GM19035 (cell line): ENCODE results near the gene SELENOM.
"Not testable (repeated sequence)": the region's sequence is repeated elsewhere in the genome, so short reads cannot be mapped to it uniquely, and the experiment has no call there.

Source experiments
- ATAC-seq: cut with Tn5 transposase; IDR thresholded peaks from one replicate; pipeline ENCODE4 v1.9.1; 2021; ENCODE audit not compliant: unreplicated experiment

SELENOM gene

DNA sequence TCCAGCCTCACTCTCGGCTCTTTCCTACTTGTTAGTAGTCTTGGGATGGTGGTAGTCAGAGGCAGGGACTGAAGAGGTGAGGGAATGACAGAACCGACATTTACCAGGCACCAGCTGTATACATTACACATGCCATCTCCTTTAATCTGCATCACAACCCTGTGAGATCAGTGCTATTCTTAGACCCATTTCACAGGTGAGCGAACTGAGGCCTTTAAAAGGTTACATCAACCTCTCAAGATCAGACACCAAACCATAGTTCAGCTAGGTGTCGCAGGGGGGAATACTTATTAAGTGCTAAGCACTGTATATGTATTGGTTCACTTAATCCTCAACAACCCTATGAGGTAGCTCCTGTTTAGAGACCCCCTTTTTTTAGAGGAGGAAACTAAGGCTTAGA lies 27.3 kb upstream of the SELENOM start:
- no peak for ATAC-seq

DNA sequence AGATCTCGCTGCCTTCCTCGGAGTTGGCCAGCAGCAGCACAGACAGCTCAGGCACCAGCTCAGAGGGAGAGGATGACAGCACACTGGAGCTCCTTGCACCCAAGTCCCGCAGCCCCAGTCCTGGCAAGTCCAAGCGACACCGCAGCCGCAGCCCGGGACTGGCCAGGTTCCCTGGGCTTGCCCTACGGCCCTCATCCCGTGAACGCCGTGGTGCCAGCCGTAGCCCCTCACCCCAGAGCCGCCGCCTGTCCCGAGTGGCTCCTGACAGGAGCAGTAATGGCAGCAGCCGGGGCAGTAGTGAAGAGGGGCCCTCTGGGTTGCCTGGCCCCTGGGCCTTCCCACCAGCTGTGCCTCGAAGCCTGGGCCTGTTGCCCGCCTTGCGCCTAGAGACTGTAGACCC lies 26.5 kb upstream of the SELENOM start:
- ATAC-seq, result no peak

DNA sequence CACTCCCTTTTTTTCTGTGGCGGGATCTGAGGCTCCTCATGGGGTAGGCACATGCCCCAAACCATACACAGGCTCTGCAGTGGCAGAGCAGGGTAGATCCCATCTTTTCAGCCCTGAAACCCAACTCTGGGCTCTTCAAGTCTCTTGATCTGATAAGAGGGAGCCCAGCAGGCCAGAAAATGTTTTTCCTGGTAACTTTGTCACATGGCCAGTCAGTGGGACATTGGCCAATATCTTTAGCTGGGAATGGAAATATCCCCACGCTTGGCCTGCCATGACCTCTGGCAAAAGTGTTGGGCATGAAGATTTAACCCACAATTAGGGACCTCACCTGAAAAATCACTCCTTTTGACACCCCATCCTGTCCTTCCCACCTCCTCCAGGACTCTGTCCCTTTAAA lies 23.5 kb upstream of the SELENOM start:
- no peak for ATAC-seq

DNA sequence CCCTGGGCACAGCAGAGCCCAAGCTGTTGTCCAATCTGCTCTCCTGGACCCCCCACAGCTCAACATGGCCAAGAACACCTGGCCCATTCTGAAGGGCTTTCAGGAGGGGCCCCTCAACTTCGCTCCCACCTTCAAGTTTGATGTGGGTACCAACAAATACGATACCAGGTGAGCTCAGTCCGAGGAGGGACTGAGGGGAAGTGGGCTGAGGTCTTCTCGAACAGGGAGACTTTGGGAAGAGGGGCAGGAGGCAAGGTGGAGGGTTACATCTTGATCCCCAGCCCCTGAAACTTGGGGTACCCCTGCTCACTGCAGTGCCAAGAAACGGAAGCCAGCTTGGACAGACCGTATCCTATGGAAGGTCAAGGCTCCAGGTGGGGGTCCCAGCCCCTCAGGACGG lies 20.8 kb upstream of the SELENOM start:
- no peak for ATAC-seq

DNA sequence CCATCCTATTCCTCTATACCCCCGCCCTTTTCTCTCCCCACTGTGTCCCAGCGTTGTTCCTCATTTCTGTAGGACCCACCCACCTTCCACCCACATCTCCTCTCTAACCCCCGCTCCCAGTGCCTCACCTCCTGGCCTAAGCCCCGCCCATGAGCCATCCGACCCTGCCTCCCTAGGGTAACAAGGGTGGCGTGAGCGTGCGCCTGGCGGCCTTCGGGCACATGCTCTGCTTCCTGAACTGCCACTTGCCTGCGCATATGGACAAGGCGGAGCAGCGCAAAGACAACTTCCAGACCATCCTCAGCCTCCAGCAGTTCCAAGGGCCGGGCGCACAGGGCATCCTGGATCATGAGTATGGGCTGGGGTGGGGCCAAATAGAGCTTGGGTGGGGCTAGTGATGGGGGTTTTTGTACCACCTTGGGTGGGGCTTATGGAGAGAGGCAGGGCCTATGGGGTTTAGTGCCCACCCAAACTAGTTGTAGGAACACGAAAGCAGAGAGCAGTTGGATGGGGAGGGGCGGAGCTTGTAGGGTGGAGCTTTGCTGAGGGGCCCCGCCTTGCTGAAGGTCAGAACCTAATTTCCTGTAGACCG lies 19.9 kb upstream of the SELENOM start:
- no peak for ATAC-seq

DNA sequence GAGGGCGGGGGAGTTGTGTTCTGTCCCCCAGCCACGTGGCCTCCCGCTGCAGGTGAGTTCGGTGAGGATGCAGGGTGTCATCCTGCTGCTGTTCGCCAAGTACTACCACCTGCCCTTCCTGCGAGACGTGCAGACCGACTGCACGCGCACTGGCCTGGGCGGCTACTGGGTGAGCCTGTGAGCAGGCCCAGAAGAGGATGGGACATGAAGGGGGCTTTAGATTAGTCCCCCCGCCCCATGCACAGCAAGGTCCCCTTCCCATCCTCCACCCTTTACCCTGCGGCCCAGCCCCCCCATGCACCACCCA lies 19.5 kb upstream of the SELENOM start:
- ATAC-seq, result no peak

DNA sequence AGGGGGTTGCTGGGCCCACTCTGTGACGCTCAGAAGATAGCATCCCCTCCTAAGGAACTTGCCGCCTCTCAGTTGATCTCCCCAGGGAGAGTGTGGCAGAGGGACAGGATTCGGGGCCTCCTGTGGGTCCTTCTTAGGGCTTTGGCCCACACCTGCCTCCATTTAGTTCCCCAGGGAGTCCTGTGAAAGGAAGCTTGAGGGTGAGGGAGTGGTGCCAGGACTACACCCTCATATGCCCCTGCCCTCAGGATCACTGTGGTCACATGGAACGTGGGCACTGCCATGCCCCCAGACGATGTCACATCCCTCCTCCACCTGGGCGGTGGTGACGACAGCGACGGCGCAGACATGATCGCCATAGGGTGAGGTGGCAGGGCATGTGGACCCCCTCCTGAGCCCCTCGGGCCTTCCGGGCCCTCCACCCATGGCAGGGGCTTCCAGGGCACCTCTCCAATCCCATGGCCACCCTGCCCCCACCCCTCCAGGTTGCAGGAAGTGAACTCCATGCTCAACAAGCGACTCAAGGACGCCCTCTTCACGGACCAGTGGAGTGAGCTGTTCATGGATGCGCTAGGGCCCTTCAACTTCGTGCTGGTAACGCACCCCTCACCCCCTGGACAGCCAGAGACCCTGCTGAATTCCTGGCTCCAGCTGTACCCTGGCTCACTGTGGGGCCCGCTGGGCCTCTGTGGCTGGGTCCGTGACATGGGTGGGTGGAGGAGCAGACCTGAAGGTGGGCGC lies 18.9 kb upstream of the SELENOM start:
- no peak for ATAC-seq

DNA sequence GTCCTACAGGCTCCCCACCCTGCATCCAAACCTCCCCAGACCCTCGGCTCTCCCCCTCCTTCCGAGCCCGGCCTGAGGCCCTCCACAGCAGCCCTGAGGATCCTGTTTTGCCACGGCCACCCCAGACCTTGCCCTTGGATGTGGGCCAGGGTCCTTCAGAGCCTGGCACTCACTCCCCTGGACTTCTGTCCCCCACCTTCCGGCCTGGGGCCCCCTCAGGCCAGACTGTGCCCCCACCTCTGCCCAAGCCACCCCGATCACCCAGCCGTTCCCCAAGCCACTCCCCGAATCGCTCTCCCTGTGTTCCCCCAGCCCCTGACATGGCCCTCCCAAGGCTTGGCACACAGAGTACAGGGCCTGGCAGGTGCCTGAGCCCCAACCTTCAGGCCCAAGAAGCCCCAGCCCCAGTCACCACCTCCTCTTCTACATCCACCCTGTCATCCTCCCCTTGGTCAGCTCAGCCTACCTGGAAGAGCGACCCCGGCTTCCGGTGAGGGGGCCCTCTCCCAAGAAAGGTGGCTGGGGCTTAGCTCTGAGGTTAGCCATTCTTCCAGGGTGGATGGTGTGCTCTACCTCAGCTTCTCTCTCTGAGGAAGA lies 18.3 kb upstream of the SELENOM start:
- ATAC-seq, result no peak

DNA sequence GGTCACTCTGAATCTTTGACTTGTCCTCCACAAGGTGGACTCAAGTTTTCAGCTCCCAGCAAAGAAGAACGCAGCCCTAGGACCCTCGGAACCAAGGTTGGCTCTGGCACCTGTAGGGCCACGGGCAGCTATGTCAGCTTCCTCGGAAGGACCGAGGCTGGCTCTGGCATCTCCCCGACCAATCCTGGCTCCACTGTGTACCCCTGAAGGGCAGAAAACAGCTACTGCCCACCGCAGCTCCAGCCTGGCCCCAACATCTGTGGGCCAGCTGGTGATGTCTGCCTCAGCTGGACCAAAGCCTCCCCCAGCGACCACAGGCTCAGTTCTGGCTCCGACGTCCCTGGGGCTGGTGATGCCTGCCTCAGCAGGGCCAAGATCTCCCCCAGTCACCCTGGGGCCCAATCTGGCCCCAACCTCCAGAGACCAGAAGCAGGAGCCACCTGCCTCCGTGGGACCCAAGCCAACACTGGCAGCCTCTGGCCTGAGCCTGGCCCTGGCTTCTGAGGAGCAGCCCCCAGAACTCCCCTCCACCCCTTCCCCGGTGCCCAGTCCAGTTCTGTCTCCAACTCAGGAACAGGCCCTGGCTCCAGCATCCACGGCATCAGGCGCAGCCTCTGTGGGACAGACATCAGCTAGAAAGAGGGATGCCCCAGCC lies 17.6 kb upstream of the SELENOM start:
- no peak for ATAC-seq

DNA sequence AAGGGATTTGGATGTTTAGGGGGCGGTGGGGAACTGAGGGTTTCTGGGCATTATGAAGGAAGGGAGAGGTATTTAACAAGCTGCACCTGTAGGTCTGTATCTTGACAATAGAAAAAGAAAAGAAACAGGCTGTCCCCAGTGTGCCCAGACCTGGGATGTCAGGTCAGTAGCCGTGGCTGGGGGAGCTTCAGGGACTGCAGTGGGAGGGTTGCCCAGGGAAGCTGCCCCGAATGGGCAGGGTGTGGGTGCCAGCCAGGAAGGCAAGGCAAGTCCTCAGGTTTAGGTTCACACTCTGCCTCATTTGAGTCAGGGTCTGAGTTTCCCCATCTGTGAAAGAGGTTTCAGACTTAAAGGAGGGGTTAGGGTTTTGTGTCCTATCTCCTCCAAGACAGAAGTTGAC lies 16.9 kb upstream of the SELENOM start:
- no peak for ATAC-seq

DNA sequence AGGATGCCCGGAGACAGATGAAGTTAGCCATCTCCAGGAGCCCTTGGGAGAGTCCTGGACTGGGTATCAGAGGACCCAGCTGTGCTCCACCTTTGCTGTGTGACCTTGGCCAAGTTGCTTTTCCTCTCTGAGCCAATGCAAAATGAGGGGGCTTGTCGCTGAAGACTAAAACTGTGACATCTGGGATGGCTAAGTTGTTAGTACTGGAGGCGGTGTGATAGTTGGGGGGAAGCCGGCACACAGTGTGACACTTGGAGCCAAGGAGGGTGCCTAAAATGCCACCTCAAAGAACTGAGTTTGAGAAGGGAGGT lies 15.9 kb upstream of the SELENOM start:
- no peak for ATAC-seq

DNA sequence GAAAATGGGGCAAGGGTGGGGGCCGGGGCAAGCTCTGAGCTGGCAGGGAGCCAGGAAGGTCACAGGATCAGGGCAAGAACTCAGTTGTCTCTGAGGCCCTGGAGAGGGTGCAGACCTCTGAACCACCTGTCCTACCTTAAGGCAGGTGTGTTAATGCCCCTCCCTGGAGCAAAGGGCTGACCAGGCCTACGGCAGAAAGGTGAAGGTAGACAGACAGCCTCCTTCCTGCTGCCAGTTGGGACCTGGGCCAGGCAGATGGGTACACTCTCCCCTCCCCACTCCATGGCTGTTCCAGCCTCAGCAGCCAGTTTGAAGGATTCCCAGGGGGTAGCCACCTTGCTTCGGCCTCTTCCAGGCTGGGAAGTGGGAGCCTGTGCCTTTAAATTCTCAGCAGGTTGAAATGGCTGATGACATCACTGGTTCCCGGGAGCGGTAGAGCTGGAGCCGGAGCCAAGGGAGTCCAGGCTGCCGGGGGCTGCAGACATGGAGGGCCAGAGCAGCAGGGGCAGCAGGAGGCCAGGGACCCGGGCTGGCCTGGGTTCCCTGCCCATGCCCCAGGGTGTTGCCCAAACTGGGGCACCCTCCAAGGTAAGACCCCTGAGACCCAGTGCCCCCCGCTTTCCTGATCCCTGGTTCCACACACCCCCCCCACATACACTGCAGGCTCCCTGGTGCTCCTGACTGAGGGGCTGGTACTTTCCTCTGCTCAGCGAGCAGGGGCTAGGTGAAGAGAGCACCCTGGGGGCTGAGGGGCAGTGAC lies 15.3 kb upstream of the SELENOM start, which contains the start of gene INPP5J:
Gene INPP5J (plus strand): TSS at position 435 of the 760 bp plus-strand sequence. CDS start 49 bp downstream, at position 484.
- no peak for ATAC-seq

DNA sequence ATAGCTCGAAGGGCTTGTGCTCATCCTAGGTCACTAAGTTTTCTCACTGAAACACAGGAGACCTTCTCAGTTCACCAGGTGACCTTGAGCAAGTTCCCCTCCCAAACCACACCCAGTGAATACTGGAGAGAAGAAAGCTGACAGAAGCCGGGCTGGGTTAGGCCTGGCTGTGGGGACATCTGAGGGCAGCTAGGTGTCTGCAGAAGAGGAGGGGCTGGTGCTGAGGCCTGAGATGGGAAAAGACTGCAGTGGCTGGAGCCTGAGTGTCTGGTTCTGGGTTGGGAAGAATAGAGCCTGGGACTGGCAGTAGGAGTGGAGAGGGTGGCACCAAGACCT lies 14.8 kb upstream of the SELENOM start:
- ATAC-seq, result no peak

DNA sequence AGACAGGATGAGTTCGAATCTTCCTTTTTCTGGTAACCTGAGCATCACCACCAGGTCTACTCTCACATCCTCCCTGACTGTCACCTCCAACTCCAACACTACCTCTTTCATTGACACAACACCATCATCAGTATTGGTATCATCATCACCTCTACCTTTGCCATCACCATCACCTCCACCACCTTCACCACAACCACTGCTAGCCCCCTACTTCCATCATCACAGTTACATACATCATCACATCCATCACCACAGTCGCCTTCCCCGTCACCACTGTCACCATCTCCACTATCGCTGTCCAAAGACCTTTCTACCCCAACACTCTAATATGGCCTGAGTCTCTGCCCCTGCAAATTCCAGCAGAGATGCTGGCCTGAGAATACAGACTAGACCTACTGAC lies 14.0 kb upstream of the SELENOM start:
- no peak for ATAC-seq

DNA sequence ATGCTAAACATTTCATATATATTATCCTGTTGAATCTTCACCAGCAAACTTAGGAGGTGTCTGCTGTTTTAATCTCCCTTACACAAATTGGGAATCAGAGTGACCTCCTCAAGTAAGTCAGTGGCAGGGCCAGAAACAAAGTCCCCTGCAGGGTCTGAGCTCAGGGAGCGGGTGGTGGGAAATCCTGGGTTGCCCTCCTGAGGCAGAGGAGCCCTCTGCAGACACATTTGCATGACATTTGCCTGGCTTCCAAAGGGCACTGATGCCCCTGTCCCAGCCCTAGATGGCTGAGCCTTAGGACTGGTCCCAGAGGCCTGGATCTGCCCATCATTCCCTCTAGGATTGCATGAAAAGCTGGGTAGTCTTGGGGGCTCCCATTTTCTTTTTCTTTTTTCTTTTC lies 13.3 kb upstream of the SELENOM start:
- ATAC-seq, result no peak

DNA sequence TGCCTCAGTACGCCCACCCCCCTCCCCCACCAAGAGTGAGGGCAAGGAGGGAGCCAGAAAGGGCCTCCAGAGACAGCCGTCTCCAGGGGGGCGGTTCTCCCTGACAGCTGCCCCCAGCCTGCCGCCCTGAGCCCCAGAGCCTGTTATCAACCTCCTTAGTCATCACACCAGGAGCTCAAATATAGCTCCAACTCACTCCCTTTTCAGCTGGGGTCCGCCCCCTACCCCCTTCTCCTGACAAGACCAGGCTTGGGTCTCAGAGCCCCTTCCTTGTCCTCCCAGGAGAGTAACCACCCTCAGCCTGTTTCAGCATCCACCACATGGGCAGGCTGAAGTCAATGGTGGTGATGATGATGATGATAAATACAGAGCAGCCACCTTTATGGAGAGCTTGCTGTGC lies 12.9 kb upstream of the SELENOM start:
- ATAC-seq, result no peak

DNA sequence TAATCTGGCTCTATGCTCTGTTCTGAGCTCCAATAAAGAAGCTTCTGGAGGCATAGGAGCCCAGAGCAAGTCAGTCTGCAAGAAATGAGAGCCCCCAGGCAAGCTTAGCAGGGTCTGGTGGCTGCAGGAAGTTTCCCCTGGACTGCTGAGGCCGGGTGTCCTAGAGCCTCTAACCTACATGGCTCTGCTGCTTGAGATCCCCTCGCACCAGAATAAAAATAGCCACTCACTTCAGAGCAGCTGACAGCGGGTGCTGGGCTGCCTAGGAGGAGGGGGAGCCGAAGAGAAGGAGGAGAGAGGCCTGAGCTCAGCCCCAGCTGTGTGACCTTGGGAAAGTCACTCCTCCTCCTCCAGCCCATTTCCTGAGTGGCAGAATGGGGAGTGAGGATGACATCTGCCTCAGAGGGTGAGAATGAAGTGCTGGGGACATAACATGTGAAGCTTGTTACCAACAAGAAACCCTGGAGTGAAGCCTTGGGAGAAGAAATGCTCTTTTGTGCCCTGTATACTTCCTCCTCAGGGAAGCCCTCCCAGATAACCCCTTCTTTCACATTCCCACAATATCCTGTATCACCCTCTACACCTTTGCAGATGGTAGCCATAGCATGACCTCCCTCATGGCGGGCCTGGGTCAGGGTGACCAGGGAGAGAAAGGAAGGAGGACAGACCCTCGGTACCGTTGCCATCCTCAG lies 11.8 kb upstream of the SELENOM start:
- no peak for ATAC-seq

DNA sequence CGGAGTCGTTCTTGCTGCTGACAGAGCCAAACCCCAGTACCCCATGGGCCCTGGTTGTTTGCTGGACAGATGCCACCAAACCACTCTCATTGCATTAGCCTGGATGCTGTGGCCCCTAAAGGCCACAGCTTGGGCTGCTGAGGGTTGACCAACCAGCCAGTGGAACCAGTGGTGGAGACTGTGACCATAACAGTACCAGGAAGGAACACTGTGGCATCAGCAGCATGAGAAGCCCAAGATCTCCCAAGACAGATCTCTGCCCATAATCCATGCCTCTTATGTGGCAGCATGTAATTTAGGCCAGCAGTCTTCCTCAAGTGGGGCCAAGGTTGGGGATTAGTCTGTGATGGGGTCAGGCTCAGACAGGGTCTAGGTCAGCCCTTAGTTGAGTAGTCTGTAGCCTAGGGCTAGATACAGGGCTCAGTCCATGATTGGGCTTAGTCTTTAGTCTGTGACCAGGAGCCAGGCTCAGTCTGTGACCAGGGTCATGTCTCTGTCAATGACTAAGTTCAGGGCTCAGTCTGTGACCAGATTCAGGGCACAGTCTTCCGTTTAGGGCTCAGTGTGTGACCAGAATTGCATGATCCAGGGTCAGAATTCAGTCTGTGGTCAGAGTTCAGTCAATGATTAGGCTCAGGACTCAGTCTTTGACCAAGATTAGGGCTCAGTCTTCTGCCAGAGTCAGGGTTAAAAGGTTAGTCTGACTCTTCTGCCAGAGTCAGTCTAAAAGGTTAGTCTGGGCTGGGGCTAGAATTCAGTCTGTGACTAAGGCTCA lies 10.9 kb upstream of the SELENOM start:
- ATAC-seq, result no peak

DNA sequence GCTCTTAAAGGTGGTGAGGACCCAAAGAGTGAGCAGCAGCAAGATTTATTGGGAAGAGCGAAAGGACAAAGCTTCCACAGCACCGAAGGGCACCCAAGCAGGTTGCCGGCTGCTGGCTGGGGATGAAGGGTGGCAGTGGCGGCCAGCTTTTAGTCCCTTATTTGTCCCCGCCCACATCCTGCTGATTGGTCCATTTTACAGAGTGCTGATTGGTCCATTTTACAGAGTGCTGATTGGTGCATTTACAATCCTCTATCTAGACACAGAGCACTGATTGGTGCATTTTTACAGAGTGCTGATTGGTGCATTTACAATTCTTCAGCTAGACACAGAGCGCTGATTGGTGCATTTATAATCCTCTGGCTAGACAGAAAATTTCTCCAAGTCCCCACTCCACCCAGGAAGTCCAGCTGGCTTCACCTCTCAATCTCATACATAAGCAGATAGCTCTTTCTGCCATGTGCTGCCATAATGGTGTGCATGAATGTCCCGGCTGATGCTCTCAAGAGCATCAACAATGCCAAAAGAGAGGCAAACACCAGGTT lies 5.3 kb upstream of the SELENOM start:
- not testable (repeated sequence) for ATAC-seq

DNA sequence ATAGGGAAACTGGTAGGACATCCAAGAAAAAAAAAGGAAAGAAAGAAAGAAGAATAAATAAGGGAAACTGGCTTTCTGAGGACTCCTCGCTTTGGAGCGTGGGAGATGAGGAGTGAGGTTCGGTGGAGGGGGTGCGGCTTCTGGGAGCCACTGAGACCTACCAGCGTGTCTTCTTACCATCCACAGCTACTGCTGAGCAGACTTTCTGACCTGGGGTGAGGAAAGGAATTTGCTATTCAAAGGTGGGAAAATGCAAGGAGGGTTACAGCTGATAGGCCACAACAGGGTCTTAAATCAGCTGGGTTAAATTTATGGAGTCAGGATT lies 488 bp upstream of the SELENOM start:
- peak; percentile 29 for ATAC-seq
